ENCODE results near the gene COLEC11.

- no peak for TF ChIP-seq CTCF (IDR thresholded peaks at IDR 0.05)
- TF ChIP-seq ZFX (IDR thresholded peaks at IDR 0.05; ENCODE audit: borderline replicate concordance), result no peak
Measured at GRCh38 chr2:3618367-3618766, 23.5 kb downstream of the COLEC11 start.
